NK-92 treated with Interleukin-12 subunit alpha and Interleukin-12 subunit beta, amount 100 ng/mL, for 24 hours (cell line): ENCODE results near the gene DPH6.
"Not testable (repeated sequence)": the region's sequence is repeated elsewhere in the genome, so short reads cannot be mapped to it uniquely, and the experiment has no call there.

Experiments used
- DNase-seq: peaks from one replicate; lab custom pipeline; 2025; lab: John Stamatoyannopoulos, UW

DPH6 gene

GRCh38 chr15:35545824-35546510 lies at the start of gene DPH6:
Gene DPH6 (minus strand): TSS chr15:35546165. CDS start chr15:35546141, 24 bp downstream.
- DNase-seq, result peak; percentile 83

GRCh38 chr15:35595656-35596055 lies 49.7 kb upstream of the DPH6 start:
- no peak for DNase-seq

DNA sequence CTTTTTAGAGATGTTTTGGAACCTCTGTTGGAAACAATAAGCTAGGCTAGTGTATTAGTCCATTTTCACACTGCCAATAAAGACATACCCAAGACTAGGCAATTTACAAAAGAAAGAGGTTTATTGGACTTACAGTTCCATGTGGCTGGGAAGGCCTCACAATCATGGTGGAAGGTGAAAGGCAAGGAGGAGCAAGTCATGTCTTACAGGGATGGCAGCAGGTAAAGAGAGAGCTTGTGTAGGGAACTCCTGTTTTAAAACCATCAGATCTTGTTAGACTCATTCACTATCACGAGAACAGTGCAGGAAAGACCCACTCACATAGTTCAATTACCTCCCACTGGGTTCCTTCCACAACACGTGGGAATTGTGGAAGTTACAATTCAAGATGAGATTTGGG lies 46.0 kb upstream of the DPH6 start:
- not testable (repeated sequence) for DNase-seq

GRCh38 chr15:35583863-35584528 lies 38.0 kb upstream of the DPH6 start:
- no peak for DNase-seq

DNA sequence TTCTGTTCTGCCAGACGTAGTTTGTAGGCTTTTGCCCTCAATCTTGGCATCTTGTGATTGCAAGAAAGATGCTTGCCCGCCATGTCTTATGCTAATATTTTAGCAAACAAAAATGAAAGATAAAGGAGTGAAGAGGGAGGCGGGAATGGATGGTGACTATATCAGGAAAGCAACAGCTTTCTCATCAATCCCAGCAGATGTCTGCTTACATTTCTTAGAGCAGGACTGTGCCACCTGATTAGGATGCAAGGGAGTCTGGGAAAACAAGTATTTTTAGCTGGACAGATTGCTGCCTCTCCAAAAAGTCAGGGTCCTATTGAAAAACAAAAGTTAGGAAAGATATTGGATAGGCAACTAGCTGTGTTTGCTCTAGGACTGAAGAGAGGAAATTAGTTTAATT lies 34.6 kb upstream of the DPH6 start:
- no peak for DNase-seq

DNA sequence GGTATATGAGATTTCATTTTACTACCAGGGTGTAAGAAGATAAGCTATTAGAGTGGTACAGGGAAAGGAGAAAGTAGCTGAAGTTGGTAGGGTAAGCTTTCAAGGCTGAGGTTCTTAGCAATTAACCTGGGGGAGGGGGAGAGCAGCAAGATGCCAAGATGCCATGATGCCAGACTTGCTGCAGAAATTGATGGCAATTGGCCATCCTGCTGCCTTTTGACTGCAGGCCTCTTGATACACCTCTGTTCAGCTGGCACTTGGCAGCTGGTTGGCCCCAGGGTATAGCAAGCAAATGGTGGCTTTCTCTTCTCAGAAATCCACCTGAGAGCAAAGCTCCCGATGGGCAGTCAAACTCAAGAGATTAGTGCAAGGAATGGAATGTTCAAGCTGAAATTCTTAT lies 21.4 kb upstream of the DPH6 start:
- no peak for DNase-seq

DNA sequence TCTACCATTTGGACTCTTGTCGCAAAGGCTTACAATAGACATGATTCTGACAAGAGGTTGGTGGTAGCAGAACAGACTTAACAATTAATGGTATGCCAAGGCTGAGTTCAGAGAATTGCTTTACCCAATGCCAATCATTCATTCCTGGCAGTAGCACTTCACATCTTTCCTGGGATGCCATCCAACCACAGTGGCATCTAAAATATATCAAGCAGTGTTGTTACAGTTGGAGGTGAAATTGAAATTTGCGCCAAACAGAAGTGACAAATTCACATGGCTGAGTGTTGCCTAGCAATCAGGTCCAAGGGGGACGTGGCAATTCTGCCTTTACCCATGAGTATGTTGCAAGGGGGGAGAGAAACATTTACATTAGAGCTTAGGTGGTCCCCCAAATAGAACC lies 21.0 kb upstream of the DPH6 start:
- DNase-seq, result no peak

DNA sequence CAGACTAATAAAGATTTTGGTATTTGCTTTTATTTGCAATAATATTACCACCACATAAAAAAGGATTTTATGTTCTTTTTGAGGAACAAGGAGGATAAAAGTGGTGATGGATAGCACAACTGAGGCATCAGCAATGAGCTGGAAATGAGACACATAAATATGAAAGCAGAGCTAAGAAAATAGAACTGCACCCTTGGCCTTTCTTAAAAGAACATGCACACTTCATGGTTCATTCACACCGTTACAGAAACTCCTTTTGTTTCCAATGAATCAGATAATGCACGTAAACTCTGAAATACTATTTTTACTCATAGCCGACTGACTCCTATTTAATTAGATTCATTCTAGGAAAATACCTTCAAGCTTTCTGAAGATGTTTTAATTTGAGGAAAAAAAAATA lies 19.9 kb upstream of the DPH6 start:
- no peak for DNase-seq

GRCh38 chr15:35562641-35563040 lies 16.7 kb upstream of the DPH6 start:
- no peak for DNase-seq

DNA sequence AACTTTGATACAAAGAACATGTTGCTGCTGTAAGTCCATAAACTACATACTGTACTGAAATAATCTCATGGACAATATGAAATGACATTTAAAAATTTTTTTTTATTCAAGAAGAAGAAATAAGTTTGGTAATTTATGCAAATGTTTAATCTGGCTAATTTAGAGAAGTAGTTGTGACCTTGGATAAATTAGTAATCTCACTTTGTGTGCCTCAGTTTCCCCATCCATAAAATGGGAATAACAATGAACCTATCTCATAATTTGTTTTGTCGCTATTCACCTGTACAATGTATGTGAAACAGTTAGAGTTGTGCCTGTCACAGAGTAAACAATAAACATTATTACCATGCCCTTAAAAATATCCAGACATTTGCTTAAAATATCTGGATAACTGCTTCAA lies 15.3 kb upstream of the DPH6 start:
- no peak for DNase-seq

- DNase-seq, result no peak
These were observed 14.9 kb upstream of the DPH6 start for GRCh38 chr15:35560870-35561269.

GRCh38 chr15:35560258-35560657 lies 14.3 kb upstream of the DPH6 start:
- DNase-seq, result no peak

DNA sequence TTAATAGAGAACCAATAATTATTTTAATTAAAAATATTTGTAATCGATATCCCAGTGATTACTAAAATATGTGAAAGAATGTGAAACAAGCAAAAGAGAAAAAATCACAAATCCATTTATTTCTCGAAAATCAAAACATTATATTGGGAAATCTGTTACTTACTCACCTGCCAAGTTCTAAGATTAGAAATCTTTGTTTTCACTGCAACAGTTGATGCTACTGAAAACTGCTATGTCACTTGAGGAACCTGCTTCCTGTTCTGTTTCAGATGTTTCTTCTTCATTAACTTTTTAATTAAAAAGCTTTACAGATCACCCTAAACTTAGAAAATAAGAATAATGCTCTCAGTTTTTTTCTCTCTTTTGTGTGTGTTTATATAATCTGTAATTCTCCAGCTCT lies 13.7 kb upstream of the DPH6 start:
- no peak for DNase-seq

GRCh38 chr15:35557544-35557943 lies 11.6 kb upstream of the DPH6 start:
- no peak for DNase-seq

GRCh38 chr15:35557012-35557411 lies 11.0 kb upstream of the DPH6 start:
- DNase-seq, result no peak

DNA sequence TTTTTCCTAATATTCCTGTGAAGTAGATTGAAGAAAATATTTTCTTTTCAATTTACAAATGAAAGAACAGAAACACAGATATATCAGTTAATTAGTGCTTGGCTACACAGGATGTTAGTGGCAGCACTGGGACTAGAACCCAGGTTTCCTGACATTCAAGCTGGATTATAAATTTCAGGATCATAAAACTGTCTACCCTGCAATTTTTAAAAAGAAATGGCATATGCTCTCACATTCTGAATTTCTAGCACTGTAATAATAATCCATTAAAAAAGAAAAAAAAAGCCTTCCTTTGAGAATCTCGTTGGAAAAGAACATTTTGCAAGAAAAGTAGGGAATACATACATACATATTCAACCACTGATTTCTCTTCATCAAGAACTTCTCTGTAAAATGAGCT lies 9.3 kb upstream of the DPH6 start:
- no peak for DNase-seq

- DNase-seq, result no peak
These were observed 5.0 kb upstream of the DPH6 start for GRCh38 chr15:35550957-35551356.

GRCh38 chr15:35549567-35549966 lies 3.6 kb upstream of the DPH6 start:
- no peak for DNase-seq

DNA sequence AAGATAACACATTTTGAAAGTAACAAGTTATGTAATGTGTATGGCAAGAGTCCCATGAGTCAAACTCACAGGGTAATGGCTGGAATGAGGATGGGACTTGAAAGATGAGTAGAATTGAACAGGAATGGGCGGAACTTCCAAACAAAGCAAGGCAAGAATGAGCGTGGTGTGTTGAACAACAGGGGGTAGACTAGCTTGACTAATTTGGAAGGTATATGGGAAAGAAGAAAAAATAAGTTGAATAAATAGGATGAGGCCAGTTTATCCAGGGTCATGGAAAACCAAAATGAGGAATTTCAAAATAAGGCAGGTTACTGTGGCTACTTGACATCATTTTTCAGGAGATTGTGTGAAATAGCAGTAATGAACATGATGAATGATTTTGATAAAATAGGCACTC lies 2.5 kb upstream of the DPH6 start:
- no peak for DNase-seq

- DNase-seq, result no peak
These were observed 1.9 kb upstream of the DPH6 start for GRCh38 chr15:35547775-35548364.

- no peak for DNase-seq
These were observed 781 bp upstream of the DPH6 start for GRCh38 chr15:35546511-35547381.

DNA sequence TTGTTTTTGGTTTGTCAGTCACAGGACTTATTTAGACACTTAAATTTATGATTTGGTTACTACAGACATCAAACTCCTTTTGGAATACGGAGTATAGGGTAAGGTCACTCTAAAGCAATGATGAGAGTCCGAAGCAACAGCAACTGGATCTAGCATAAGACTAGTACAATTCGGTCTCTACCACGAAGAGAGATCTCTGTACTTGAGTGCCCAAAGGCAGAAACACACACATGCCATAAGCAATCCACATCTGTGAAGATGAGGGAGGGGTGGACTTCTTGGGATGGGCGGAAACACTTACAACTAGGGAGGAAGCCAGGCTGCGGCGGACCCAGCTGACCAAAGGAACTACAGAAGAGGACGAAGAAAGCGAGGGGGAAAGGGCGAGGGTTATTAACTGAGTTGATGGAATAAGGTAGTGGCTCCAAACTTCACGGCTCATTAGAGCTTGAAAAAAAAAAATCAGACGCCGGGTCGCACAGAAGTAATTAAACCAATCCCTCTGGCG lies 595 bp downstream of the DPH6 start:
- peak; percentile 25 for DNase-seq
